SH-SY5Y (cell line): ENCODE measurements around the gene NFKBIE.

Source experiments
- GATA2 ChIP-seq: IDR thresholded peaks from 2 replicates; pipeline ENCODE4 v1.6.1; 2011; ENCODE audit warnings: mild to moderate bottlenecking, low read depth, low read length
- GATA3 ChIP-seq: IDR thresholded peaks from 2 replicates; pipeline ENCODE4 v1.6.1; 2011; ENCODE audit warnings: low read depth, mild to moderate bottlenecking, low read length, moderate library complexity

The NFKBIE gene

DNA sequence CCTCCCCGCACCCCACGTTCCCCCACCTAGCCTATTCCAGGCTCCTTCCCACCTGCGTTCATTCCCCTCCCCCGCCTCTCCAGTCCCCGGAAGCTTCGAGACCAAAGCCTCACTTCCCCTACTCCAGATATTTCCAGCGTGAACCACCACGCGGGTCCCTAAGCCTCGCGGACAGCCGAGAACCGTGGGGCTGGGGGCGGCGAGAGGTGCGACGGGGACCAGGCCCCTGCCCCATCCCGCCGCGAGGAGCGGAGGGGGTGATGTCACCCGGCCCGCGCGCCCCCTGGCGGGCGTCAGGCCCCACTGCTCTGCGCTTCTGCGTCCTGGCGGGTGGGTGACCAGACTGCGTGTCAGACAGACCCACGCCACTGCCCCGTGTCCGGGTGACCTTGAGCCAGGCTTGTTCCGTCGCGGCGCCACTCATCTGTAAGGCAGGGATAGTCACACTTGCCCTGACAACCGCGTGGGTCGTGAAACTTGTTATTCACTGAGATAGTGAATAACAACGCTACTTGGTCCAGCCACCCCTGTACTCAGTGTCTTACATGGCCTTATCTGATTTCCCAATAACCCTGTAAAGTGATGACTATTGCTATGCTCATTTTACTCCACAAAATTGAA is 27.4 kb downstream of the NFKBIE start:
- TF ChIP-seq GATA3 (no peak), GATA2 (no peak)

DNA sequence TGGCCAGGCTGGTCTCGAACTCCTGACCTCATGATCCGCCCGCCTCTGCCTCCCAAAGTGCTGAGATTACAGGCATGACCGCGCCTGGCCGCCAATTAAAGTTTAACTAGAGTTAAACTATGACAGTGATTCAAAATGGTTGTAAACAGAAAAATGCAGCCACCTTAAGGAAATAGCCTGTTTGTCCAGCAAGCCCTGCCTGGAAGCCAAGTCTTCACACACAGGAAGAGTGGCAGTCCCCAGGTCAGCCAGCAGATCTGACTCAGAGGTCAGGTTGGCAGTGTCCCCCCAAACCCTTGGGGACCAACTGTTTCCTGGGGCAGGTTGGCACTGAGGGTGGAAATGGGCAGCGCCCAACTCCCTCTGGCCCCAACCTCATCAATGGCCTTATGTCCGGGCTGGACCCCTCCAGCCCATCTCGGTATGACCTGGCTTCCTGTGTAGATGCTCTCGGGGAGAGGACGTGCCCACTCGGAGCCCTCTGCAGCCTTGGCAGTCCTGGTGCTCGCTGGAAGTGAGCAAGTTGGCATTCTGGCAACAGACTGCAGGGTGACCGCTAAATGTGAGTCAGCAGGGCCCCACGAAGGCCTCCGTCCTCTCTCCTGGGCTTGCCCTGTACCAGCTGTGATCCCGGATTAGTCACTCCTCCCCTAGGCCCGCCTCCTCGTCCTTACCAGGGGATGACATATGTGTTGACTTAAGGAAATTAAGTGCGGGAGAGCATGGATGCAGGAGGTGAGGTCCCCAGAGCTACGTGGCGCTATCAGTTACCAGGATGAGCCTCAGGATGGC is 28.1 kb downstream of the NFKBIE start:
- TF ChIP-seq GATA2 (no peak), GATA3 (no peak)

DNA sequence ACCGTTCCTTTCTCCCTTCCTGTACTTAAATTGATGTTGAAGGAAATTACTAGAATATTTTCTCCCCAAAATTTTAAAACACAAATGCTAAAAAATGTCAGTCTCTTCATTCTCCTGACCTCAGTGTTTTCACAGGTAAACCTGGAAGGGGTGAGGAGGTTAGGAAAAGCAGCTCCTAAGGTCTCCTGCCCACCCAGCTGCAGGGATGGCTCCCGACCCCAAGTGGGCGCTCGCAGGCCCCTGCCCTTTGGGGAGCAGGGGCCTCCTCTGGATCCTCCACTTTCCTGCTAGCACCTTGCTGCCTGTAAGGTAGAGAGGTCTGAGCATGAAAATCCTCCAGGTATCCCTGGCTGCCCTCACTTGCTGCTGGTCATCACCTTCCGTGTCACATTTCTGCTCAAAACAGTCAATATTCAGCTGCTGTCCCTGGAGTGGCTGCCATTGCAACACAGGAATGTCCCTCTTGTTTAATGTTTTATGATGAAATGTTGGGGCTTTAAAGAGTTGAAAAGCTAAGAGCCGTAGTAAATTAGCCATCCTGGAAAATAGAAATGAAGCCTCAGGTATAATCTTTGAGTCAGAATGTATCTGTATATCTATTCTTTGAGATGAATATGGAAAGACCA is 29.3 kb downstream of the NFKBIE start:
- TF ChIP-seq GATA3 = no peak
- no peak for TF ChIP-seq GATA2

GRCh38 chr6:44235269-44235668 is 30.1 kb downstream of the NFKBIE start:
- TF ChIP-seq GATA3 (no peak), GATA2 (peak; percentile 79)

GRCh38 chr6:44234101-44235025 is 31.0 kb downstream of the NFKBIE start:
- no peak for TF ChIP-seq GATA2
- TF ChIP-seq GATA3 = no peak

GRCh38 chr6:44233567-44234100 is 31.7 kb downstream of the NFKBIE start:
- no peak for TF ChIP-seq GATA2
- TF ChIP-seq GATA3 = no peak

DNA sequence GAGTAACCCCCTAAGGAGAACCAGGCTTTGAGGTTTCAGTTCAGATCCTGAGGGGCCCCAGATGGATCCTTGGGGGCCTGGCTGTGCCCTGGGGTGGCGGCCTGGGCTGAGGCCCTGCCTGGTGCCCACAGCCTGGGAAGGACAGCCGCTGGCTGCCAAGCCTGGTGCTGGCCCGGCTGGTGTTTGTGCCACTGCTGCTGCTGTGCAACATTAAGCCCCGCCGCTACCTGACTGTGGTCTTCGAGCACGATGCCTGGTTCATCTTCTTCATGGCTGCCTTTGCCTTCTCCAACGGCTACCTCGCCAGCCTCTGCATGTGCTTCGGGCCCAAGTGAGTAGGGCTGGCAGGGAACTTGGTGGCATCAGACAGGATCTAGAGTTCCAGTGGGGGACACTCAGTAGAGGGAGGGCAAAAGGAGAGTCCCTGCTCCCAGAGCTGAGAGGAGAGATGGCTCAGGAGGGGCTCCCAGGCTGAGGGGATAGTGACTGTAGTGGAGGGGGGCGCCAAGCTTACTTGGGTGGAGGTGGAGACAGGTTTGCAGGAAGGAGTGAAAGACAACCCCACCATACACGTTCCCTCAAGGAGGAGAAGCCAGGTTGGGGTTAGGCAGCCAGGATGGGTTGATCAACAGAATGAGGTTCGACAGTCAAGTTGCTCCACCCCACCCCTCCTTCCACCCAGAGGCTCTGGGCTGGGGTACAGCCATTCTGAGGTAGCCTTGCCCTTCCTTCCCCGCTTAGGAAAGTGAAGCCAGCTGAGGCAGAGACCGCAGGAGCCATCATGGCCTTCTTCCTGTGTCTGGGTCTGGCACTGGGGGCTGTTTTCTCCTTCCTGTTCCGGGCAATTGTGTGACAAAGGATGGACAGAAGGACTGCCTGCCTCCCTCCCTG is 32.4 kb downstream of the NFKBIE start:
- no peak for TF ChIP-seq GATA3
- no peak for TF ChIP-seq GATA2

GRCh38 chr6:44230034-44230675 is 35.2 kb downstream of the NFKBIE start:
- no peak for TF ChIP-seq GATA3
- TF ChIP-seq GATA2 = no peak

DNA sequence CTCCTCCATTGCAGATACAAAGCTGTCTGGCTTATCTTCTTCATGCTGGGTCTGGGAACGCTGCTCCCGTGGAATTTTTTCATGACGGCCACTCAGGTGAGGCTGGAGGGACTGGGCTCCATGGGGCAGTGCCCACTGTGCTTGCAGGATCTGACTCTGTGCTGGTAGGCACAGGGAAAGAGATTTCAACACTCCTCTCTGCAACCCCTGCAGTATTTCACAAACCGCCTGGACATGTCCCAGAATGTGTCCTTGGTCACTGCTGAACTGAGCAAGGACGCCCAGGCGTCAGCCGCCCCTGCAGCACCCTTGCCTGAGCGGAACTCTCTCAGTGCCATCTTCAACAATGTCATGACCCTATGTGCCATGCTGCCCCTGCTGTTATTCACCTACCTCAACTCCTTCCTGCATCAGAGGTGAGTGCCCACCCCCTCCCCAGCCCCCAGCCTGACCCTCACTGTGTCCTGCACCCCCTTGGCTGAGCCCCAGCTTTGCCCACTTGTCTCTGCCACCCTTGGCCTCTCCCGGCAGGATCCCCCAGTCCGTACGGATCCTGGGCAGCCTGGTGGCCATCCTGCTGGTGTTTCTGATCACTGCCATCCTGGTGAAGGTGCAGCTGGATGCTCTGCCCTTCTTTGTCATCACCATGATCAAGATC is 35.8 kb downstream of the NFKBIE start:
- TF ChIP-seq GATA2 = no peak
- no peak for TF ChIP-seq GATA3

DNA sequence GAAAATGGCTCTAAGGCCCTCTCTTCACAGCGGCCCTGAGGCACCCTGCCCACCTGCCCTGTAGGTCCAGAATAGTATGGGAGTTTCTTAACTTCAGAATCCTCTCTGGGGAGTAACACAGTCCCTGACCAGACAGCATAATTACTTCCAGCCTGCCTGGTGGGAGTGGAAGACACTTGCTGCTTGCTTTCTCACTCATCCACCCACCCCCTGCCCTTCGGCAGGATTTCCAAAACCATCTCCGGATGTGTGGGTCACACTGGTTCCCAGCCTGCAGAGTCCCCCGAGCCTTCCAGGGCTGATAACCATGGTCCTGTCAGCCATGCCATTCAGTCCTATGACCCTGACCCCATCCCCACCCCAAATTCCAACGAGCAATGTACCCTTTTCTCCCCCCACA is 36.5 kb downstream of the NFKBIE start:
- no peak for TF ChIP-seq GATA3
- no peak for TF ChIP-seq GATA2

DNA sequence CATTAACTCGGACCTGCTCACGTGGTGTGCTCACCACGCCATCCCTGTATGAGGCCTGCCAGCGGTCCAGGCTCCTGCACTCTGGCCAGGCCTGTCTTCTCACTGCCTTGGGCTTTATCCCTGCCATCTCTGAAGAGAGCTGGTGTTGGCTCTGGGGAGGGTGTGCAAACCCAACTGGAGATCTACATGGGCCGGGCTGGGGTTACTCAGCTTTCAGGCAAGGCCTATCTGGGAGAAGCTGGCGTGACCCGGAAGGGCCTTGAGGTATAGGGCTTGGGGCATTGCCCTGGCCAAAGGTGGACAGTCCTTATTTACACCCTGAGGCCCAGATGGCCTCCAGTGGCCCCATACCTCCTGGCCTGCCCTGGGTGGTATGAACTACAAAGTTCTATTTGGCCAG is 36.9 kb downstream of the NFKBIE start:
- no peak for TF ChIP-seq GATA3
- TF ChIP-seq GATA2 = no peak

DNA sequence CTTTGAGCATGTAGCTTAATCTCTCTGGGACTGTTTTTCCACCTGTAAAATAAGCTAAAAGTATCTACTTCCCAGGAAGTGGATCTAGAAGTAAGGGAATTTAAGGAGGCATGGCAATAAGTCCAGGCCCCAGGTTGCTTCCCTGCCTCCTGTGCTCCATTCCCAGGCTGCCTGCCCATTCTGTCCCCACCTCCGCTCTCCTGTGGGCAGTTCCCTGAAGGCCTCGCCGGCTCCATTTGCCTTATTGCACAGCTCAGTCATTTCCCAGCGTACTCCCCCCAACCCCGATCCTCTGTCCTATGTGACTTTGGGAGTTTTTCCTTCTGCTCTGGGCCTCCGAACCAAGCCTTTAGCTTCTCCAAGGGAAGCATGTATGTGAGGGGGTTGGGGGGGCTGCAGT is 37.3 kb downstream of the NFKBIE start:
- TF ChIP-seq GATA2 (no peak), GATA3 (no peak)

DNA sequence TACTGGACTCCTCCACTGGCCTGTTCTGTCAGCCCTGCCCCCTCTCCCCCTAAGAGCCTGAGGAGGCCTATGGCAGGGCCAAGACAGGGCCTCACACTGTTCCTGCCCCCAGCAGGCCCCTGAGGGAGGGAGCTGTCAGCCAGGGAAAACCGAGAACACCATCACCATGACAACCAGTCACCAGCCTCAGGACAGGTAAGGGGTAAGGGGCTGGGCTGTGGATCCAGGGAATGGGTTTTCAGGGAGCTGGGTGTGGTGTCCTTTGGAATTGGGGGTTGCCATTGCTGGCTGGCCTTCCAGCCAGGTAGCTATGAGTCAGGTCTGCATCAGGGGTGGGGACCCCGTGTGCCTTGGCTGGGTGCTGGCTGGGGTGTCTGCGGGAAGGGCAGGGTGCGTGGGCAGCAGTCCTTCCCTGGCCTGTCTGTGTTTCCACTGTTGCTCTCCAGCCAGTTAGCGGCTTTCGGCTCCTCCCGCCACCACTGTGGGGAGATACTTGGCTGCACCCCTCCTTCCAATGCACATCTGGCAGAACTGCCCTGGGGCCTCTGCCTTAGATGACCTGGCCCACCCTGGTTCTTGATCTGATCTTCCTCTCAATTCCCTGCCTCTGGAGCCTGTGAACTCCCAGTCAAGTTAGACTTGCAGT is 38.1 kb downstream of the NFKBIE start:
- TF ChIP-seq GATA2 (no peak), GATA3 (no peak)
